Keratinocyte (primary cell): ENCODE results near the gene USH2A. TPM values are rescaled to one million over a fixed set of nuclear protein-coding genes. Genes with fewer than 3 reads are reported as not detected.

ENCODE experiments used
- DNase-seq: peaks from one replicate; pipeline ENCODE4 v3.0.0-alpha.2; 2011; ENCODE audit warnings: low read depth, missing footprints, low spot score
- FAIRE-seq: peaks from 2 replicates; lab custom pipeline; 2011; peaks lifted over from hg19 to GRCh38; lab: Jason Lieb, UNC
- H2AFZ ChIP-seq: 2 replicates; pipeline ENCODE4 v1.6.0; 2012; ENCODE audit warnings: low read length, control low read depth, inconsistent platforms; ENCODE audit not compliant: control insufficient read depth
- H3K27ac ChIP-seq: 2 replicates; pipeline ENCODE4 v1.5.1; 2011; ENCODE audit warnings: low read length; ENCODE audit not compliant: control insufficient read depth, insufficient read depth
- H3K27me3 ChIP-seq: 3 replicates; pipeline ENCODE4 v1.6.0; 2011; ENCODE audit warnings: low read length; ENCODE audit not compliant: control insufficient read depth, insufficient read depth; ENCODE audit errors: extremely low read depth
- H3K36me3 ChIP-seq, 2 experiments: 2 replicates in 1 of 2; 3 replicates in 1 of 2; pipeline ENCODE4 v1.5.1; 2011; ENCODE audit warnings: low read length in 2 of 2, mild to moderate bottlenecking in 1 of 2; ENCODE audit not compliant: control insufficient read depth in 2 of 2, insufficient read depth in 2 of 2; ENCODE audit errors: extremely low read depth in 1 of 2
- H3K4me1 ChIP-seq: 3 replicates; pipeline ENCODE4 v1.5.1; 2011; ENCODE audit warnings: low read length; ENCODE audit not compliant: control insufficient read depth, insufficient read depth; ENCODE audit errors: extremely low read depth
- H3K4me2 ChIP-seq: 3 replicates; pipeline ENCODE4 v1.6.0; 2011; ENCODE audit warnings: low read depth, low read length; ENCODE audit not compliant: control insufficient read depth, insufficient read depth; ENCODE audit errors: extremely low read depth
- H3K4me3 ChIP-seq, 3 experiments: fragments of 200-600 bp in 1 of 3; sonication (generic) in 1 of 3; 2 replicates in 2 of 3; 3 replicates in 1 of 3; pipeline ENCODE4 v1.5.1; 2011 to 2016; ENCODE audit warnings: low read length in 3 of 3, mild to moderate bottlenecking in 3 of 3, control low read depth in 2 of 3, inconsistent platforms in 1 of 3, low read depth in 1 of 3, mixed read lengths in 1 of 3, mixed run types in 1 of 3, moderate library complexity in 1 of 3; ENCODE audit not compliant: control insufficient read depth in 2 of 3, insufficient read depth in 2 of 3; ENCODE audit errors: extremely low read depth in 1 of 3
- H3K79me2 ChIP-seq: 2 replicates; pipeline ENCODE4 v1.6.0; 2012; ENCODE audit warnings: low read length; ENCODE audit not compliant: control insufficient read depth, insufficient read depth
- H3K9ac ChIP-seq: 3 replicates; pipeline ENCODE4 v1.6.0; 2011; ENCODE audit warnings: low read length; ENCODE audit not compliant: control insufficient read depth, insufficient read depth; ENCODE audit errors: extremely low read depth
- H3K9me1 ChIP-seq: 3 replicates; pipeline ENCODE4 v1.6.0; 2011; ENCODE audit warnings: low read length; ENCODE audit not compliant: control insufficient read depth, insufficient read depth; ENCODE audit errors: extremely low read depth
- H3K9me3 ChIP-seq: 2 replicates; pipeline ENCODE4 v1.5.1; 2012; ENCODE audit warnings: low read depth, low read length; ENCODE audit not compliant: control insufficient read depth
- H4K20me1 ChIP-seq: 3 replicates; pipeline ENCODE4 v1.6.0; 2011; ENCODE audit warnings: low read length; ENCODE audit not compliant: control insufficient read depth, insufficient read depth; ENCODE audit errors: extremely low read depth
- CTCF ChIP-seq, 3 experiments: IDR thresholded peaks in 1 of 3; conservative IDR thresholded peaks in 1 of 3; optimal IDR thresholded peaks in 1 of 3; 2 replicates in 2 of 3; 3 replicates in 1 of 3; pipeline versions ENCODE3 to v1.5.1; 2011; ENCODE audit warnings: low read length in 3 of 3, mild to moderate bottlenecking in 3 of 3, moderate library complexity in 2 of 3, control low read depth in 1 of 3, inconsistent platforms in 1 of 3; ENCODE audit not compliant: insufficient read depth in 2 of 3; ENCODE audit errors: extremely low read depth in 1 of 3
- EZH2 ChIP-seq: IDR thresholded peaks from one replicate; pipeline ENCODE4 v1.6.1; 2012; ENCODE audit warnings: inconsistent platforms, mild to moderate bottlenecking, low read length, moderate library complexity
- dilution Hi-C: fragments of 300-500 bp; cut with MboI; formaldehyde crosslinking; loops from one replicate; pipeline ENCODE4 v1.7.0; 2020; ENCODE audit warnings: low sequenced_read_pairs; ENCODE audit not compliant: extremely low pct_ligation_motif_present
- polyA plus RNA-seq, 5 experiments: library from polyadenylated mRNA; depleted of rRNA in 3 of 5; stranded (reverse) in 3 of 5; stranded (forward) in 1 of 5; unstranded in 1 of 5; fragments of >200 nt; gene quantifications; 1 replicate in 1 of 5; 2 replicates in 3 of 5; 3 replicates in 1 of 5; pipeline versions ENCODE4 v1.2.1 to v1.2.3, GENCODE V29; 2011 to 2012; ENCODE audit warnings: missing spikeins in 2 of 5, low read depth in 1 of 5, low replicate concordance in 1 of 5

Gene USH2A
- polyA plus RNA-seq, 1 donor (not counting 4 experiments of a cell fraction or from before 2014, with no cell fraction given) = not detected

DNA sequence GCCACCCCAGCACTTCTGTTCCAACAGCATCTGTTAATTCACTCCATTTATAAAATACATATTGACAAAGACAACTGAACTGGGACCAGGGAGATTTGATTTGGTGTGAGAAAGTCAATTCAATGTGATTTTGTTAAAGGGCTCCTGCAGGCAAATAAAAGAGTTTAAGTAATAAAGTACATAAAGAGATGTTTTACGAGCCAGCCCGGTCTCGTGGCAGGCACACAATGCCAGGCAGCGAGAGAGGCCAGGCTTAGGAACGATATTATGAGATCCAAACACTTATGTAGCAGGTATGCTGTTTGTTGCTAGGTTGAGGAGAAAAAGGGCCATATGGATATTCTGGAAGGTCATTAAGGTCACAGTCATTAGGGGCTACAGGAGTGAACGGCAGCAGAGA lies 629.1 kb downstream of the USH2A start:
- no peak for FAIRE-seq
- Histone ChIP-seq H3K4me2 (no peak overlapping the region), H4K20me1 (no peaks in the 10 kb centered on the region), H3K27ac (no peak overlapping the region), H3K27me3 (no peaks in the 10 kb centered on the region), H3K4me1 (no peaks in the 10 kb centered on the region), H3K9me3 (no peaks in the 10 kb centered on the region), H3K4me3 (no peak overlapping the region), H3K9me1 (no peaks in the 10 kb centered on the region), H2AFZ (no peak overlapping the region), H3K9ac (no peak overlapping the region), H3K36me3 (no peaks in the 10 kb centered on the region), H3K79me2 (no peaks in the 10 kb centered on the region)
- TF ChIP-seq EZH2 (no peak), CTCF (optimal IDR thresholded peaks at IDR 0.05 in 1 of 3, IDR thresholded peaks at IDR 0.05 in 1 of 3, conservative IDR thresholded peaks at IDR 0.05 in 1 of 3; ENCODE audit: extremely low read depth in 1 of 3, insufficient read depth in 2 of 3, low read length in 3 of 3) (no peak)
- no peak for DNase-seq
- dilution Hi-C loops = no loop called here

GRCh38 chr1:215793180-215793579 lies 630.1 kb downstream of the USH2A start:
- Histone ChIP-seq H3K9me3 (no peaks in the 10 kb centered on the region), H3K9ac (no peak overlapping the region), H3K4me1 (no peaks in the 10 kb centered on the region), H3K27me3 (no peaks in the 10 kb centered on the region), H2AFZ (no peak overlapping the region), H4K20me1 (no peaks in the 10 kb centered on the region), H3K4me3 (no peak overlapping the region), H3K9me1 (no peaks in the 10 kb centered on the region), H3K4me2 (no peak overlapping the region), H3K79me2 (no peaks in the 10 kb centered on the region), H3K36me3 (no peaks in the 10 kb centered on the region), H3K27ac (no peak overlapping the region)
- FAIRE-seq (no peak), DNase-seq (no peak)
- dilution Hi-C loops = no loop called here
- TF ChIP-seq CTCF (optimal IDR thresholded peaks at IDR 0.05 in 1 of 3, IDR thresholded peaks at IDR 0.05 in 1 of 3, conservative IDR thresholded peaks at IDR 0.05 in 1 of 3; ENCODE audit: extremely low read depth in 1 of 3, insufficient read depth in 2 of 3, low read length in 3 of 3) (peak in 1 of 3 experiments; percentile 30), EZH2 (no peak)
